Measurements from ENCODE around the gene DCDC2C. TPM values are rescaled to one million over a fixed set of nuclear protein-coding genes. Genes with fewer than 3 reads are reported as not detected.

DCDC2C gene
- total and polyA plus RNA-seq, 2 of the 4 experiments (the other 2 are of a cell fraction): not detected

DNA sequence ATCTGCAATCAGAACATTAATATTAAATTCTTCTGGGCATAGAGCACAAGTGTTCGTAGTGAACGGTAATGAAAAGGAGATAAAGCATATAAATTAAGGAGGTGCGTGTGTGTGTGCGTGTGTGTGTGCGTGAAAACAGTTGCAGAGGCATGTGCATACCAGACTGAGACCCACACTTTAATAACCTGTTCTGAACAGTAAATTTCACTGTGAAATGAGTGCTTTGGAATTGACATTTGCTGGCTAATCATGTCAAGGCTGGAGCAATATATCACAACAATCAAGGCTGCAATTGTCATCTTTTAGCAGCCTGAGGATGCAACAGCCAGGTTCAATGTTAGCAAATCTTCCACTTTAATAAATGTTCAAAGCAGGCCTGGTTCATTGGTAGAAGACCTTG is 57.9 kb downstream of the DCDC2C start:
- H3K56ac ChIP-seq (ENCODE audit: extremely low read depth, insufficient read depth, low read length): no peak overlapping the region
- in situ Hi-C loops (cut with MboI; ENCODE audit: low sequenced_read_pairs): no loop called here
- H3K4me3 ChIP-seq (ENCODE audit: insufficient read depth, low read depth, low read length): no peak overlapping the region
- intact Hi-C loops (cut with micrococcal nuclease): no loop called here
- no peaks in the 10 kb centered on the region for H4K20me1 ChIP-seq (ENCODE audit: insufficient read depth, low read length)
- 100% methylated on average over 4 of the region's 5 CpGs; no CpG with 5 or more reads in 1 of the 2 experiments for WGBS, 2 experiments (ENCODE audit: extremely low coverage in 2 of 2, insufficient read length in 1 of 2)
- TF ChIP-seq, protein P1, sequence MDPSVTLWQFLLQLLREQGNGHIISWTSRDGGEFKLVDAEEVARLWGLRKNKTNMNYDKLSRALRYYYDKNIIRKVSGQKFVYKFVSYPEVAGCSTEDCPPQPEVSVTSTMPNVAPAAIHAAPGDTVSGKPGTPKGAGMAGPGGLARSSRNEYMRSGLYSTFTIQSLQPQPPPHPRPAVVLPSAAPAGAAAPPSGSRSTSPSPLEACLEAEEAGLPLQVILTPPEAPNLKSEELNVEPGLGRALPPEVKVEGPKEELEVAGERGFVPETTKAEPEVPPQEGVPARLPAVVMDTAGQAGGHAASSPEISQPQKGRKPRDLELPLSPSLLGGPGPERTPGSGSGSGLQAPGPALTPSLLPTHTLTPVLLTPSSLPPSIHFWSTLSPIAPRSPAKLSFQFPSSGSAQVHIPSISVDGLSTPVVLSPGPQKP (IDR thresholded peaks at IDR 0.05; ENCODE audit: borderline replicate concordance, low read depth, low read length): no peak
- TF ChIP-seq NFE2L2 (IDR thresholded peaks at IDR 0.05; ENCODE audit: low read depth, low read length) (no peak), MAZ (IDR thresholded peaks at IDR 0.05; ENCODE audit: borderline replicate concordance, low read depth, low read length) (no peak), POLR2A (IDR thresholded peaks at IDR 0.05; ENCODE audit: low read depth, low read length) (no peak), CEBPB (IDR thresholded peaks at IDR 0.05; ENCODE audit: low read depth, low read length) (no peak), SMC3 (IDR thresholded peaks at IDR 0.05; ENCODE audit: low read depth, low read length) (no peak), MAFK (IDR thresholded peaks at IDR 0.05; ENCODE audit: low read depth, low read length) (no peak), FOS (IDR thresholded peaks at IDR 0.05; ENCODE audit: low read depth, low read length) (no peak)
- TF ChIP-seq, protein P2, sequence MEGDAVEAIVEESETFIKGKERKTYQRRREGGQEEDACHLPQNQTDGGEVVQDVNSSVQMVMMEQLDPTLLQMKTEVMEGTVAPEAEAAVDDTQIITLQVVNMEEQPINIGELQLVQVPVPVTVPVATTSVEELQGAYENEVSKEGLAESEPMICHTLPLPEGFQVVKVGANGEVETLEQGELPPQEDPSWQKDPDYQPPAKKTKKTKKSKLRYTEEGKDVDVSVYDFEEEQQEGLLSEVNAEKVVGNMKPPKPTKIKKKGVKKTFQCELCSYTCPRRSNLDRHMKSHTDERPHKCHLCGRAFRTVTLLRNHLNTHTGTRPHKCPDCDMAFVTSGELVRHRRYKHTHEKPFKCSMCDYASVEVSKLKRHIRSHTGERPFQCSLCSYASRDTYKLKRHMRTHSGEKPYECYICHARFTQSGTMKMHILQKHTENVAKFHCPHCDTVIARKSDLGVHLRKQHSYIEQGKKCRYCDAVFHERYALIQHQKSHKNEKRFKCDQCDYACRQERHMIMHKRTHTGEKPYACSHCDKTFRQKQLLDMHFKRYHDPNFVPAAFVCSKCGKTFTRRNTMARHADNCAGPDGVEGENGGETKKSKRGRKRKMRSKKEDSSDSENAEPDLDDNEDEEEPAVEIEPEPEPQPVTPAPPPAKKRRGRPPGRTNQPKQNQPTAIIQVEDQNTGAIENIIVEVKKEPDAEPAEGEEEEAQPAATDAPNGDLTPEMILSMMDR (conservative IDR thresholded peaks at IDR 0.05; ENCODE audit: low read depth, low read length): no peak
- H3K27me3 ChIP-seq (ENCODE audit: control insufficient read depth, insufficient read depth, low read length): no peaks in the 10 kb centered on the region
- no peak overlapping the region for H2BK5ac ChIP-seq (ENCODE audit: low read depth, low read length, poor library complexity, severe bottlenecking)
- peaks cover 4% of the 10 kb centered on the region for H3K9me3 ChIP-seq (ENCODE audit: control insufficient read depth, insufficient read depth, low read length)
- H3K18ac ChIP-seq (ENCODE audit: low read depth, low read length): no peak overlapping the region
- no peaks in the 10 kb centered on the region for H3K79me1 ChIP-seq (ENCODE audit: low read depth in 1 of 2, low read length in 2 of 2)
- H3K27ac ChIP-seq (ENCODE audit: insufficient read depth, low read length): no peak overlapping the region
- no peak overlapping the region for H2AFZ ChIP-seq (replicated peaks; ENCODE audit: low read length, poor library complexity)
- CTCF ChIA-PET: no interaction called here
- no peak overlapping the region for H3K9ac ChIP-seq (ENCODE audit: low read depth, low read length)
- POLR2A ChIA-PET (ENCODE audit: unreplicated experiment): no interaction called here
- no peak overlapping the region for H3K4me2 ChIP-seq (ENCODE audit: low read depth, low read length)
- ATAC-seq (ENCODE audit: low read depth) (no peak), DNase-seq (no peak)
- H3K14ac ChIP-seq (replicated peaks; ENCODE audit: low read depth, low read length): no peak overlapping the region
- peaks cover 5% of the 10 kb centered on the region; the same call in 1 of the 2 replicates for H3K9me1 ChIP-seq (ENCODE audit: insufficient read depth, low read length)
- no peak overlapping the region for H3K23ac ChIP-seq (ENCODE audit: low read depth, low read length)
- H3K36me3 ChIP-seq (ENCODE audit: control insufficient read depth, insufficient read depth, low read length): no peaks in the 10 kb centered on the region
- peaks cover 12% of the 10 kb centered on the region for H3K4me1 ChIP-seq (ENCODE audit: control insufficient read depth, insufficient read depth, low read length)
- H4K8ac ChIP-seq (ENCODE audit: low read depth in 2 of 2, low read length in 2 of 2): no peak overlapping the region
- no TSS peak for BruUV-seq (replicated peaks)
- no peak overlapping the region for H2BK15ac ChIP-seq (ENCODE audit: low read depth, low read length)
- H2BK120ac ChIP-seq (ENCODE audit: low read depth, low read length): no peak overlapping the region
- dilution Hi-C loops (cut with HindIII; ENCODE audit: low sequenced_read_pairs, unreplicated experiment): no loop called here
- H2BK20ac ChIP-seq (ENCODE audit: low read depth, low read length): no peak overlapping the region
- no peak overlapping the region for H4K91ac ChIP-seq (ENCODE audit: insufficient read depth, low read depth, low read length)
- H2AK5ac ChIP-seq (ENCODE audit: low read depth, low read length): 0 out of 2 replicates have a peak overlapping the region, but pooled peaks have one; percentile 1
- no peak overlapping the region for H2AK9ac ChIP-seq (replicated peaks; ENCODE audit: low read depth, low read length, poor library complexity)
- no peak overlapping the region for H4K5ac ChIP-seq (ENCODE audit: low read depth, low read length)
- H3K4ac ChIP-seq (ENCODE audit: low read depth, low read length): no peak overlapping the region
